DND-41 (cell line): ENCODE results near the gene MCCD1.

Experiments
- CTCF ChIP-seq: IDR thresholded peaks from 2 replicates; pipeline ENCODE4 v1.5.1; 2012; ENCODE audit warnings: borderline replicate concordance, low read length, moderate library complexity, mild to moderate bottlenecking; ENCODE audit not compliant: poor library complexity, severe bottlenecking; ENCODE audit errors: extremely low read depth
- EZH2 ChIP-seq: IDR thresholded peaks from 3 replicates; pipeline ENCODE4 v1.6.1; 2012; ENCODE audit warnings: borderline replicate concordance, low read depth, mild to moderate bottlenecking, moderate library complexity, low read length, inconsistent platforms; ENCODE audit not compliant: severe bottlenecking

GRCh38 chr6:31569861-31570536, 41.2 kb downstream of the MCCD1 start:
- no peak for TF ChIP-seq CTCF
- no peak for TF ChIP-seq EZH2
